ENCODE data around the gene KATNBL1. TPM values are rescaled to one million over a fixed set of nuclear protein-coding genes. Genes with fewer than 3 reads are reported as not detected.

The KATNBL1 gene
- total and polyA plus RNA-seq, 2 donors (not counting 3 experiments of a cell fraction or from before 2014, with no cell fraction given): 14.1 to 56.8 TPM

DNA sequence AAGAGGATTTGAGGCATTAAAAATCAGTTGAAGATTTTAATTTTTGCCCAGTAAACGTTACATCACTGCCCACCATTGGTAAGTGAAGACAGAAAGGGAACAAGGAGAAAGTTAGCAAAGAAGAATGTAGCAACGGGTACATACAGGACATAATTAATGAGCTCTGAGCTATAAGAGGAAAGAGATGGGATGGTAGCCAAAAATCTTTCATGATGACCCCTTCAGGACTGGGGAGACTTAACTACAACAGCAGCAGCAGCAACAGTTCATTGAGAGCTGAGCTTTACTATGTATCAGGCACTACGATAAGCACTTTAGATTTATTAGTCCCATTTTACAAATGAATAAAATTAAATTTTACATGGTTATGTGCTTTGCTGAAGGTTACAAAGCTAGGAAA is 33.3 kb upstream of the KATNBL1 start:
- dilution Hi-C loops (cut with MboI; ENCODE audit: extremely low pct_ligation_motif_present, low sequenced_read_pairs): no loop called here
- no peaks in the 10 kb centered on the region for H3K9me1 ChIP-seq (replicated peaks; ENCODE audit: control insufficient read depth, extremely low read depth, insufficient read depth, low read length)
- FAIRE-seq (no peak), DNase-seq (ENCODE audit: low read depth, low spot score) (peak; percentile 64)
- H3K9ac ChIP-seq (replicated peaks; ENCODE audit: extremely low read depth, insufficient read depth, low read length): no peak overlapping the region
- no peak overlapping the region for H2AFZ ChIP-seq (ENCODE audit: low read depth, low read length)
- peaks cover 21% of the 10 kb centered on the region for H3K4me1 ChIP-seq (ENCODE audit: control insufficient read depth, extremely low read depth, insufficient read depth, low read length)
- no peaks in the 10 kb centered on the region for H3K9me3 ChIP-seq (replicated peaks; ENCODE audit: control insufficient read depth, insufficient read depth, low read length)
- no peaks in the 10 kb centered on the region for H4K20me1 ChIP-seq (replicated peaks; ENCODE audit: control insufficient read depth, extremely low read depth, insufficient read depth, low read length)
- no peaks in the 10 kb centered on the region for H3K27me3 ChIP-seq (ENCODE audit: control insufficient read depth in 2 of 2, insufficient read depth in 2 of 2, low read length in 2 of 2)
- TF ChIP-seq POLR2AphosphoS5 (IDR thresholded peaks at IDR 0.05; ENCODE audit: insufficient read depth, low read depth, low read length) (no peak), FOS (IDR thresholded peaks at IDR 0.05; ENCODE audit: borderline replicate concordance, insufficient read depth, low read length) (no peak), EZH2 (IDR thresholded peaks at IDR 0.05; ENCODE audit: borderline replicate concordance, low read depth, low read length, severe bottlenecking) (no peak), JUN (IDR thresholded peaks at IDR 0.05; ENCODE audit: borderline replicate concordance, insufficient read depth, insufficient read length, low read depth) (no peak)
- TF ChIP-seq, protein P1, sequence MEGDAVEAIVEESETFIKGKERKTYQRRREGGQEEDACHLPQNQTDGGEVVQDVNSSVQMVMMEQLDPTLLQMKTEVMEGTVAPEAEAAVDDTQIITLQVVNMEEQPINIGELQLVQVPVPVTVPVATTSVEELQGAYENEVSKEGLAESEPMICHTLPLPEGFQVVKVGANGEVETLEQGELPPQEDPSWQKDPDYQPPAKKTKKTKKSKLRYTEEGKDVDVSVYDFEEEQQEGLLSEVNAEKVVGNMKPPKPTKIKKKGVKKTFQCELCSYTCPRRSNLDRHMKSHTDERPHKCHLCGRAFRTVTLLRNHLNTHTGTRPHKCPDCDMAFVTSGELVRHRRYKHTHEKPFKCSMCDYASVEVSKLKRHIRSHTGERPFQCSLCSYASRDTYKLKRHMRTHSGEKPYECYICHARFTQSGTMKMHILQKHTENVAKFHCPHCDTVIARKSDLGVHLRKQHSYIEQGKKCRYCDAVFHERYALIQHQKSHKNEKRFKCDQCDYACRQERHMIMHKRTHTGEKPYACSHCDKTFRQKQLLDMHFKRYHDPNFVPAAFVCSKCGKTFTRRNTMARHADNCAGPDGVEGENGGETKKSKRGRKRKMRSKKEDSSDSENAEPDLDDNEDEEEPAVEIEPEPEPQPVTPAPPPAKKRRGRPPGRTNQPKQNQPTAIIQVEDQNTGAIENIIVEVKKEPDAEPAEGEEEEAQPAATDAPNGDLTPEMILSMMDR (IDR thresholded peaks at IDR 0.05; ENCODE audit: extremely low read depth in 1 of 2, insufficient read depth in 1 of 2, low read depth in 1 of 2, low read length in 2 of 2): no peak
- TF ChIP-seq, protein P2, sequence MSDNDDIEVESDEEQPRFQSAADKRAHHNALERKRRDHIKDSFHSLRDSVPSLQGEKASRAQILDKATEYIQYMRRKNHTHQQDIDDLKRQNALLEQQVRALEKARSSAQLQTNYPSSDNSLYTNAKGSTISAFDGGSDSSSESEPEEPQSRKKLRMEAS (IDR thresholded peaks at IDR 0.05; ENCODE audit: insufficient read depth, insufficient read length): no peak
- H3K79me2 ChIP-seq (ENCODE audit: control insufficient read depth, insufficient read depth, low read length): no peaks in the 10 kb centered on the region
- no peak overlapping the region for H3K27ac ChIP-seq (ENCODE audit: insufficient read depth, low read depth, low read length)
- H3K4me3 ChIP-seq (replicated peaks in 1 of 3; ENCODE audit: insufficient read depth in 1 of 3, low read depth in 1 of 3, low read length in 3 of 3): no peak overlapping the region
- ChIA-PET CTCF (interaction anchor here (0.9 to 5.6 kb wide), 11 partner anchors 21 to 344 kb away, joined by 3 to 77 read pairs (median 4); partner anchors contain the start of genes LPCAT4, NOP10 and NUTM1), POLR2A (no interaction called here)
- H3K36me3 ChIP-seq (ENCODE audit: control insufficient read depth in 2 of 2, extremely low read depth in 1 of 2, insufficient read depth in 2 of 2, low read length in 2 of 2): peaks cover 0 to 5% of the 10 kb centered on the region in 2 experiments
- H3K4me2 ChIP-seq (ENCODE audit: insufficient read depth, low read length): no peak overlapping the region
- intact Hi-C loops (cut with micrococcal nuclease): no loop called here
- no TSS peak for BruUV-seq (replicated peaks)

Data from endothelial cell of umbilical vein (primary cell).